Gastroesophageal sphincter (tissue), 3 donors: ENCODE data around the gene ISCU.

Experiments used
- POLR2A ChIP-seq, 2 donors: fragments of 450-650 bp; IDR thresholded peaks; one replicate each; pipeline ENCODE4 v1.6.1; 2017; ENCODE audit warnings: antibody characterized with exemption in 2 of 2, mild to moderate bottlenecking in 2 of 2, moderate library complexity in 1 of 2
- POLR2AphosphoS5 ChIP-seq: sonication (generic); formaldehyde crosslinking; IDR thresholded peaks from one replicate; pipeline ENCODE4 v1.6.1; 2017; ENCODE audit warnings: antibody characterized with exemption
- TF ChIP-seq, protein P1 (sequence below), 4 experiments: fragments of 200-600 bp in 2 of 4; fragments of 450-650 bp in 2 of 4; sonication (generic) in 1 of 4; IDR thresholded peaks; one replicate each; pipeline ENCODE4 v1.5.1; 2017 to 2019; ENCODE audit warnings: antibody characterized with exemption in 4 of 4, mild to moderate bottlenecking in 2 of 4, moderate library complexity in 2 of 4

GRCh38 chr12:108519558-108519957 is 42.8 kb upstream of the ISCU start:
- TF ChIP-seq, protein P1, sequence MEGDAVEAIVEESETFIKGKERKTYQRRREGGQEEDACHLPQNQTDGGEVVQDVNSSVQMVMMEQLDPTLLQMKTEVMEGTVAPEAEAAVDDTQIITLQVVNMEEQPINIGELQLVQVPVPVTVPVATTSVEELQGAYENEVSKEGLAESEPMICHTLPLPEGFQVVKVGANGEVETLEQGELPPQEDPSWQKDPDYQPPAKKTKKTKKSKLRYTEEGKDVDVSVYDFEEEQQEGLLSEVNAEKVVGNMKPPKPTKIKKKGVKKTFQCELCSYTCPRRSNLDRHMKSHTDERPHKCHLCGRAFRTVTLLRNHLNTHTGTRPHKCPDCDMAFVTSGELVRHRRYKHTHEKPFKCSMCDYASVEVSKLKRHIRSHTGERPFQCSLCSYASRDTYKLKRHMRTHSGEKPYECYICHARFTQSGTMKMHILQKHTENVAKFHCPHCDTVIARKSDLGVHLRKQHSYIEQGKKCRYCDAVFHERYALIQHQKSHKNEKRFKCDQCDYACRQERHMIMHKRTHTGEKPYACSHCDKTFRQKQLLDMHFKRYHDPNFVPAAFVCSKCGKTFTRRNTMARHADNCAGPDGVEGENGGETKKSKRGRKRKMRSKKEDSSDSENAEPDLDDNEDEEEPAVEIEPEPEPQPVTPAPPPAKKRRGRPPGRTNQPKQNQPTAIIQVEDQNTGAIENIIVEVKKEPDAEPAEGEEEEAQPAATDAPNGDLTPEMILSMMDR (IDR thresholded peaks at IDR 0.05) = peak in 1 of 4 experiments; percentile 15
- TF ChIP-seq POLR2A (IDR thresholded peaks at IDR 0.05) (no peak), POLR2AphosphoS5 (no peak)
